ENCODE results near the gene GYPC.
"Not testable (repeated sequence)": the region's sequence is repeated elsewhere in the genome, so short reads cannot be mapped to it uniquely, and the experiment has no call there.

The GYPC gene

DNA sequence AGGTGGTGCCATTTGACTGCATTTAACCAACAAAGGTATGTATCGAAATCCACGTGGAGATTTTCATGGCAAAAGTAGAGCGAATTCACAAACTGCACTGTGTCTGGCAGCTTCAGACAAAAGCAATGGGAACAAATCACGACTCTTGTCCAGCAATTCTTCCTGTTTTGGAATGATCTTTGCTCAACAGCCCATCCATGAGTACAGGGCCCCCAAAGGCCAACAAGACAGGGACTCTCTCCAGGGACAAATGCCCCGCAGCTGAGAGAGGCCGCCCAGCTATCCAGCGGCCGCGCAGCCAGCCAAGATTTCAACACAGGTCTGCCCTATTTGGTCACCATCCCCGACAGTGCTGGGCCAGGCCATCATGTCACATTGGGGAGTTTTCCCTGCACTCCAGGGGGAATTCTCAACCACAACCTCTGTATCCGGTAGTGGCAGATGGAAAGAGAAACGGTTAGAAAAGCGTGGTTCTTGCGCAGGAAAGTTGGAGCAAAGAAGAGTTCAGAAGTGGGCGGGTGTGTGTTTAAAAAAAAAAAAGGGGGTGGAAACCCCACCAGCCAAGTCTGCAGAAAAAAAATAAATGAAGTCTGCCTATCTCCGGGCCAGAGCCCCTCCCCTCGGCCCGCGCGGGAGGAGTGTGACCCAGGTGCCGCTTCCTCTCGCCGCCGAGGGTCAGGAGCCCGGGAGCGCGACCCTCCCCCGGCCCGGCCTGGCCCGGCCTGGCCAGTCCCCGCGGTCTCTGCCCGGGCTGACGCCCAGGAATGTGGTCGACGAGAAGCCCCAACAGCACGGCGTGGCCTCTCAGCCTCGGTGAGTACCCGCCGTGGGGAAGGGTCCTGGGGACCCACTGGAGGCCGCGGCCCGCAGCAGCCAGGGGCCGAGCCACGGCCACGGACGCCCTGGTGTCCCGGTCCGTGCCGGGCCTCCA, at the start of gene GYPC:
Gene GYPC (plus strand): TSS at position 659 of the 931 bp plus-strand sequence. CDS start 106 bp downstream, at position 765.
- no peak for DNase-seq

DNA sequence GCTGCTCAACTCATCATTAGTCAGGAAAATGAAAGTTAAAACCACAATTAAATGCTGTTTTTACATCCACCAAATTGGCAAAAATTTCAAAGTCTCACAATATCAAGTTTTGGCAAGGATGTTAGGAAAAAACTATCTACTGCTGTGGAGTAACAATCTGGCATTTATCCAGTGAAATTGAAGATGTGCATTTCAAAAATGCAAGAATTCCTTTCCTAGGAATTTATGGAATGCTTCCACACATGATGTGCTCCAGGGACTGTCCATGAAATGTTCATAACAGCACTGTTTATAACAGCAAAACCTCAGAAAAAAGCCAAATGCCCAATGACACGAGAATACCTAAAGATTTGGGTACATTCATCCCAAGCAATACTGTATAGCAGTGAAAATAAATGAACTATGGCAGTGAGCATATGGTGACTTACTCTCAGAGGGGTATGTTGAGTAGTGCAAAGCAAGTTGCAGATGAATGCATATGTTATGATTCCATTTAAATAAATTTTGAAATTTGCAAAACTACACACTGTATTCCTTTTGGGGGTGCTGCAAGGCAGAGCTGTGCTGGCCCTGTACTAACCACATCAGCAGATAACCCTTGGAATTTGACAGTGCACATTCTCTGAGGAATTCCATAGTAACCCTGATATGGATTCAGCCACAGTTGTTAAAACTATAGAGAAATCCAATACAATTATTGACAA, 41.3 kb upstream of the GYPC start:
- DNase-seq: no peak

GRCh38 chr2:126616606-126617069, 39.3 kb upstream of the GYPC start:
- no peak for DNase-seq

DNA sequence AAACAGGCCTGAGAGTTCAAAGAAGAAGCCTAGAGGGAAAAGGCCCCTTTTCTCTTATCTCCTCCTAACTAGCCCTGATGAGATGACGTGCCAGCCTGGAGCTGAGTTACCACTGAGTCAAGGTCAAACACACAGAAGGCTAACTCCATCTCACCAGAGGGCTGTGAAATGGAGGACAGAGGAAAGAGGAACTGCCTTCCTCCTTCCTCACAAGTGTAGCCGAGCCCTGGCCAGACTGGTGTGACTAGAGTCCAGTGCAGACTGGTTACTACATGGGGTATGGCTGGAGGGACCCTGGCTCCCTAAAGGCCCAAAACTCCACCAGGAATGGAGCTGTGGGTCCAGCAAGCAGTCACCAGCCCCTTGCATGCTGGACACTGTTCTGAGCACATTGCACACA, 35.7 kb upstream of the GYPC start:
- DNase-seq: no peak

GRCh38 chr2:126623000-126623399, 33.0 kb upstream of the GYPC start:
- DNase-seq: no peak

- no peak for DNase-seq
Observed at GRCh38 chr2:126627643-126628042, 28.3 kb upstream of the GYPC start.

DNA sequence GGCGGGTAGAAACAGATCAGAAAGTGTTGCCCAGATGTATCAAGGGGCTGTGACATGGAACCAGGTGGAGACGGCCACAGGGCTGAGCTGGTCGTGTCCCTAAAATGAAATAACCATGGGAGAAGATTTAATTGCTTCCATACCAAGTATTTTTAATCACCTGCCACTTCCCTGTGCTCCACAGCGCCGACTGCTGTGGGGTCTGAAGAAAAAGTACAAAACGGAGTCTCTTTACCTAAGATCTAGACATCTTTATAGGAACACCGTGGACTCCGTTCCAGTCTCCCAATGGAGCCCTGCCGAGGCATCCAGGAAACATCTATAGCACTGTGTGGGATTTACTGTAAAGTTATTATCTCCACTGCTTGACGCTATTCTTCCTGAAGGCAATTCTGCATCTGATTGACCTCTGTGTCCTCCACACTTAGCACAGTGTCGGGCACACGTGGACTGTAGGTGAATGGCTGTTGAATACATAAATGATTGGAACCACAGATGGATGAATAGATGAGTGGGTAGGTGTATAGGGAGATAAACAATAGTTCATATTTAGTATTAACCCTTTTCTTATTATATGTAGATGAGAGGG, 21.6 kb upstream of the GYPC start:
- DNase-seq: no peak

- DNase-seq: no peak
Observed at GRCh38 chr2:126635281-126635680, 20.7 kb upstream of the GYPC start.

- DNase-seq: no peak
Observed at GRCh38 chr2:126635736-126636135, 20.2 kb upstream of the GYPC start.

DNA sequence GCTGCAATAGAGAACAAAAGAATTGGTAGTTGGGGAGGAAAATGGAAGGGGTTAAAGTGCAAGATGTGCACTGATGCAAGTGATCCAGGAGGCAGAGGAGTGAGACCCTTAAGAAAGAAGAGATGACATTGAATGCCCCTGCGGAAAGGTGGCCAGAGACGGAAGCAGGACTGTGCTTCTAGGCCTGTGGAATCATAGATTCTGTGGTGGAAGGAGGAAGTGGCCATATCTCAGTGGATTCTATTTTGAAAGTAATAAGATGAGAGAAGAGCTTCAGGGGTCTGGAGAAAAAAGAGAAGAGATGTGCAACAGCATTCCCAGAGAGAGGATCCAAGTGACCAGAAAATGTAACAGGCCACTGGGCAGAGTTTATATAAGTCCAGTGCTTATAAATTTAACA, 18.6 kb upstream of the GYPC start:
- no peak for DNase-seq

DNA sequence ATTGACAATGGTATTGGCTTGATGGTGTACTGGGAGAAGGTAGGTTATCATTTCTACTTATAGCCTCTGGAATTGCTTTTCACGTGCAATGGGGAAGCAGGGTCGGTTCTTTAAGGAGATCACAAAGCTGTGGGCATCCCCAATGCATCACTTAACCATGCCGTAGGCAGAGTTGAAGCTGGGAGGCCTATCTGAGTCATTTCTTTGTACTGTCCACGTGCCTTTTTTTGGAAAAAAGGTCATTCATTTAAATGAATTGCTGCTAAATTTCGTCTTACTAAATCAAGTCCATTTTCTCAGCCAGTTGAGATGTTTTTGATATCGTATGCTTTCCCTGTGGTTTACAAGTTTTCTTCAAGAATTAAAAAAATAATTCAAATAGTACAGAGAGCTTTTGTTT, 17.2 kb upstream of the GYPC start:
- DNase-seq: no peak

GRCh38 chr2:126639276-126639675, 16.7 kb upstream of the GYPC start:
- no peak for DNase-seq

DNA sequence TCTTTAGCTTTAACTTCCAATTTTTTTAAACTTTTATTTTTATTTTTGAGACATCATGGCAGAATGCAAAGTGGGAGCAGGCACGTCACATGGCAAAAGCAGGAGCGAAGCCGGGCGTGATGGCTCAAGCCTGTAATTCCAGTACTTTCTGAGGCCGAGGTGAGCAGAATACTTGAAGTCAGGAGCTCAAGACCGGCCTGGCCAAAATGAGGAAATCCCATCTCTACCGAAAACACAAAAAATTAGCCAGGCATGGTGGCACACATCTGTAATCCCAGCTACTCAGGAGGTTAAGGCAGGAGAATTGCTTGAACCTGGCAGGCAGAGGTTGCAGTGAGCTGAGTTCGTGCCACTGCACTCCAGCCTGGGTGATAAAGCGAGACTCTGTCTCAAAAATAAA, 14.7 kb upstream of the GYPC start:
- DNase-seq: not testable (repeated sequence)

DNA sequence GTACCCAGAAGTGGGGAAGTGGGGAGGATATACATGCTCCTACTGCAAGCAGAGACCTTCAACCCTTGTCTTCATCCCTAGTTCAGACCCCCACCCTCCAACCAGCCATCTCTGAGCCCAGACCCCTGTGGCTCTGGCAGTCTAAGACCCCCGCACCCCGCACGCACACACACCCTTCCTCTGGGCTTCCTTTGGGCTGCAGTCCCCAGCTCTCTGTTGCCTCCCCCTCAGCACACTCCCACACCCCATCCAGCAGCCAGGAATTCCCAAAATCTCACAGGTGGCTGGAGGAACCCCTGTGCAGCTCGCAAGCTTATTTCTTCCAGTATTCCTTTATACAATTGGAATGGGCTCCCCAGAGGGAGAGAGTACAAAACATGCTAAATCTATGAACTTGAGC, 13.9 kb upstream of the GYPC start:
- no peak for DNase-seq

- no peak for DNase-seq
Observed at GRCh38 chr2:126643431-126643830, 12.5 kb upstream of the GYPC start.

DNA sequence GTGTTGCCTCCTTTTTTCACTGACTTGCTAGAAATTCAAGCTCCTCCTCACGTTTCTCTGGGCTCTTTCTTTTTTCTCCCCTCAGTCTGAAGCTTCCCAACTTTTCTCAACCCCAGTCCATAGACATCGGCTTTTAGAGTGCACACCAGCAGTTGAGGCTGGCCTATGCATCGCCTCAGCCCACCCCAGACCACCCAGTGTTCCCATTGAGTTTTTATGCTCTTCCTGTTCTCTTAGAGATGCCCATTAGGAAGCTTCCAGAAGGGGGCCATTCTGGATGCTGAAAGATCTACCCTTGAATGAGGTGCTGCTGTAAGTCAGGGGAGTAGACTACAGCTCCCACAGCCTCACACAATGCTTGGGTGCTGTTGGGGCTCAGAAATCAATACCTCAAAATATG, 12.0 kb upstream of the GYPC start:
- DNase-seq: no peak

GRCh38 chr2:126644630-126645191, 11.2 kb upstream of the GYPC start:
- DNase-seq: no peak

DNA sequence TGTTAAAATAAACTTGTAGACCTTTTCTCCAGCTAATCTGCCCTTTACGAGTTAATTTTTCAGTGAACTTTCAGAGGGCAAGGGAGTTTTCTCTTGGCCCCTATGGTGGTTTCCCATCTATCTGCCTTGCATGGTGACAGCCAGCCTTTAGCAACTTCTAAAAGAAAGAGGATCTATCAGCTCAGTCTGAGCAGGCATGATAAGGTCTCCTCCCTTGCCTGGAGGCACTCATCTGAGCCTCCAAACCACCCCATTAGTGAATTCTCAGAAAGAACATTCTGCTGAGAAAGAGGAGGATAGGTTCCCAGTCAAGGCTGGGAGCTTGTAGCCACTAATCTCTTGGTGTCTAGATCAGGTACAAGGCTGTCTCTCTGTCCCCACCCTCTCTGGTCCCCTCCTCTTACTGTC, 10.7 kb upstream of the GYPC start:
- no peak for DNase-seq

DNA sequence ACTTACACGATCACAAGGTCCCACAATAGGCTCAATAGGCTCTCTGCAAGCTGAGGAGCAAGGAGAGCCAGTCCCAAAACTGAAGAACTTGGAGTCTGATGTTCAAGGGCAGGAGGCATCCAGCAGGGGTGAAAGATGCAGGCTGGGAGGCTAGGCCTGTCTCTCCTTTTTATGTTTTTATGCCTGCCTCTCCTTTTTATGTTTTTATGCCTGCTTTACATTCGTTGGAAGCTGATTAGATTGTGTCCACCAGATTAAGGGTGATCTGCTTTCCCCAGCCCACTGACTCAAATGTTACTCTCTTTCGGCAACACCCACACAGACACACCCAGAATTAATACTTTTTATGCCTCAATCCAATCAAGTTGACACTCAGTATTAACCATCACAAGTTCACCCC, 9.9 kb upstream of the GYPC start:
- no peak for DNase-seq

GRCh38 chr2:126647714-126648344, 8.1 kb upstream of the GYPC start:
- DNase-seq: not testable (repeated sequence)

GRCh38 chr2:126648345-126648786, 7.6 kb upstream of the GYPC start:
- not testable (repeated sequence) for DNase-seq

DNA sequence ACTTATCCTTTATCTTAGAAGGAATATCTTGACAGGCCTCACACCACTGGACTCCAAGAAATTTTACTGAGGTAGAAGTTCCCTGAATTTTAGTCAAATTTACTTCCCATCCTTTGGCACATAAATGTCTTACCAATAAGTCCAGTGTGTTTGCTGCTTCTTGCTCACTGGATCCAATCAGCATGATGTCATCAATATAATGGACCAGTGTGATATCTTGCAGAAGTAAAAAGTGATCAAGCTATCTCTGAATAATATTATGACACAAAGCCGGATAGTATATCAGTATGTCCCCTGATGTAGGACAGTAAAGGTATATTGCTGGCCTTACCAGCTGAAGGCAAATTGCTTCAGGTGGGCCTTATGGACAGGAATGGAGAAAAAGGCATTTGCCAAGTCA, 6.9 kb upstream of the GYPC start:
- DNase-seq: no peak

DNA sequence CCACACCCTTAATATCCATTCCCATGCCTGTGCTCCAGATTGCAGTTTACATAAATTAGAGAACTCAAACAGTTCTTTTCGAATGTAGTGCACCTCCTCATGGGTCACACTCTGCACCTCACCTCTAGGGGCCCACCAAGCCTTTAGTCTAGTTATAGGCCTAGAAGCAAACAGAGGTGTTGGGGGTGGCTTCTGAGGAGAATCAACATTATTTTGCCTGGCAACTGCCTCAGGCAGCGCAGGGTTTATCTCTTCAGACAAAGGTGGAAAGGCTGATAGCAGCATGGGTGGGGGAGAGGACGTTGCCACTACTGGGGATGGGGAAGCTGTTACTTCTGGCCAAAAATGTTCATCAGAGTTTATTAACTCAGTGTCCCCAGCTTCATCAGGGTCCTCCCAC, 5.0 kb upstream of the GYPC start:
- DNase-seq: no peak

Measured in DMS 273 treated with DMSO at 0.1 percent for 48 hours (cell line).